ENCODE data around the gene ENTHD1.
"Not testable (repeated sequence)": the region's sequence is repeated elsewhere in the genome, so short reads cannot be mapped to it uniquely, and the experiment has no call there.

The ENTHD1 gene

DNA sequence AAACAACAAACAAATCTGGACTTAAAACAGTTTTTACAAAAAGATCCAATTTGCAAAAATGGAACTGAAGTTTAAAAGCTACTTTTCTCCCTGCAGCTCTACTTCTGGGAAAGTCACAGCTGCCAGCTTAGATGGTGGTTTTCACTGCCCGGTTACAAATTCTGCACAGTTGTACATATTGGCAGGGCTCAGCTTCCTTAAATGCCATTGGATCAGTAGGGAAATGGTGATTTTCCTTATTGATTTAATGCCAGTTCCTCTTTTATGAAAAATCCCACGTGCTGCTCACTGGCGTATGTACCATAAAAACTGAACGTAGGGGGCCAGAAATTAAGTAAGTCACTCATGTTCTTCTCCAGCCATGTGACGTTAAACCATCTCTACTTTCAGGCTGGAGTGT, 30.1 kb upstream of the ENTHD1 start:
- no peak for DNase-seq

DNA sequence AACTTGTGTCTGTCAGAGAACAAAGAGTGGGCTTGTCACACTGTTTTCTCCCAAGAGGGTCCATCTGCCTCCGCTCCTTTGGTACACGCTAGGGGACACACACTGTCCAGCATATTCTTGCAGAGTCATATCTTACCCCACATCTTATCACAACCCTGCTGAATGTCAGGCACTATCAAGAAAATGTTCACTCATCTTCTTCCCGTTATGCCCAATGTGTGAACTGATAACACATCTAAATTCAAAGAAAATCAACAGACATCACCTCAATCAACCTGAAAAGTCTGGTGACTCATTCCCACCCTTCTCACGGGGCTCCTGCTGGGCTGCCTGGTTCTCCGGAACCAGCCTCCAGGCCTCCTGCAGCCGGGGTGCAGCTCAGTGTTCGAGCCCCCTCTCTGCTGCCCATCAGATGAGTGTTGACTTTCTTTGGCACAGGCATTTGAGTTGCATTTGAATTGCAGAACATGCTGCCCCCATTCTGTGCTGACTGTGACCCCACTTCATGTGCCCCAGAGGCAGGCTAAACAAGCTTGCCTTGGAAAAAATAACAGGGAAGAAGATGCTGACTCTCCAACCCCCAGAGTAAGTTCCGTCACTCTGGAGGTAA, 26.7 kb upstream of the ENTHD1 start:
- peak; percentile 61 to 69 for DNase-seq

DNA sequence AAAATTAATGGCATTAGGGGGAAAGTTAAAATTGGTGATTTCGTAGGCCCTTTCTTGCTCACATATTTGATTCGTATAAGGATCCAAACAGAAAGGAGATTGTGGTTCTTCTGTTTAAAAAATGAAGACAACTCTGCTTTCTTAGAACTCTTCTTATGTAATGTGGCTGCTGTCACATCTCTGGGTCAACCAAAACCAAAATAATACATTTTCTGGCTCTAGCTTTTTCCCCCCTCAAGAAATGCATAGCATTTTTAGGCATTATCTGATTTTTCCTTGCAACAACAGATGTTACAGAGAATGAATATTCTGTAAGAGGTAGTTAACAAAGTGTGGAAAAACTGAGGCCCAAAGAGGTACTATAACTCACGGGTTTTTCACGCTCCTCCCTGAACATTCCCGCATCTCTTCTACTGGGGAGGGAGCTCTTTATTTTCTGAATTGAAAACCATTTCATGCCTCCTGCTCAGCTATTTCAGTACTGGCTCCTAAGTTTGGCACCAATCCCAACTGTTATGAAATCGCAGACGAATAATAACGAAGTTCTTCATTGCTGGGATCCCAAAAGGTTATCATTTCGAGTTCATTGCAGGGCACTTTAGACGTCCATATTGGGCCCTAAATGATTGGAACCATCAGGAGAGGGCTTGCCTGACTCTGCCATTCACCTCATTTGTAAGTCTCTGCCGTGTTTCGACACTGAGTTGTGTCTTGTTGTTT, 24.4 kb upstream of the ENTHD1 start:
- DNase-seq = no peak

DNA sequence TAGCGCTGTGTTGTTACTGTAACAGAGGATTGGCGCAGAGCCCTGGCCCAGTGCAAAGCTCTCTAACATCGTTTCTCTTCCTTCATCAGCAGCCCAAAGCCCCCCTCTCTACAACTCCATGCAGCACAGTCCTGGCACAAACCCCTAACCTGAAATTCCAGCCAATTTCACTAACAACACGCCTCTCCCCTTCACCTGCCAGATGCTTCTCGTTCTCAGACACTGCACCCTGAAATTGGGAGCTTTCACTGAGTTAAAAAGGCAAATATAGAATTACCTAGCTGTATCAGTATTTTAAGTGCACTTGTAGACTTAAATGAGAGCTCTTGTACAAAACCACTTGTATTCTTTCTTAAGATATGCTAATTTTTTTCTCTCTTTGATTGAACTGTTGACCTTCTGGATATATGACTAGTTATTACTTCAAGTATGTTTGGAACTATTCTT, 23.7 kb upstream of the ENTHD1 start:
- no peak for DNase-seq

DNA sequence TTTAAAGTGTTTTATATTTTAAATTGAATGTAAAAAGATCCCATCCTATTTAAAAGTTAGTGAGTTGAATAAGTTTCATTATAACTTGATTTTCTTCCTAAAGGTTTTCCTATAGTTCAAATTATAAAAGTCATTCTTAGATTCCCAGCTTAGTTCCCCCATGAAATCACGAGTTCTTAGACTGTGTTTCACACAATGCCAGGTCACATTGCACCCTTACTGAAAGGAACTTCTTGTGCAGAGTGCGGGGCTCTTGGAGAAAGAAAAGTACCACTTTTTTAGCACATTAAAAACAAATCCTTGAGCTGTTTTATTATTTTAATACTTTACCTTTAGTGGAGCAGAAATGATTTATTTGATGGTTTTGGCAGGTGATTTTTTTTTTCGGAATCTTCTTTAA, 22.9 kb upstream of the ENTHD1 start:
- DNase-seq = no peak

DNA sequence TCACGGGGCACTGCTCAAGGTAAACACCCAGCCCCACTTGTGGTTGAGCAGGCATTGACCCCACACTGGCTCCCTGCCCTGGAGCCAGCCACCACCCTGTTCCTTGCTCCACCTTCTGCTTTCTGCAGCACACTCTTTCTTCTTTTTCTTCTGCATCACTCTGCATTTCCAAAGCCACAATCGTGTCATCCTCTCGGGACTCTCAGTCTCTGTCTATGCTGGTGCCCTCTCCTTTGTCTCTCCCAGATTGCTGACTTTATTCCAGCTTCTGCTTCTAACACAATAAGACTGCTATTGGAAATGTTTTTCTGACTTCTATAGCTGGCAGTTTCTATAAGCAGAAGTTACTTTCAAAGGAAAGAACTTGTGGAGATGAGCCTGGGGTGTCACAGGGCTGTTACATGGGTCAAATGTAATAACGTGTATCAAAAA, 21.8 kb upstream of the ENTHD1 start:
- DNase-seq = no peak

DNA sequence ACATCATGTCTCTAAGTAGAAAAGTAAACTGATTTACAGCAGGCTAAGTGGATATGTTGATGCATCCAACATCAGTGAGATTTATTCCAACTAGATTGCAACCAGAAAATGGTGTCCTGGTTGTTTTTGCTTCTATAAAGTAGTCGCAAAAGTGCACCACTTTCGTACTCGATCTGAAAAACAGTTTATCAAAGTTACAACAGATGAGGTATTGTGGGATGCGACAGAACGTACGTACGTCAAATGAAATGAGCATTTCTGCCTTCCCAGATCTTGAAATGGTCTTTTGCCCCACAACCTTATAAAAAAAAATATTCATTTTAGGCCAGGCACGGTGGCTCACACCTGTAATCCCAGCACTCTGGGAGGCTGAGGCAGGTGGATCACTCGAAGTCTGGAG, 21.0 kb upstream of the ENTHD1 start:
- DNase-seq = no peak

DNA sequence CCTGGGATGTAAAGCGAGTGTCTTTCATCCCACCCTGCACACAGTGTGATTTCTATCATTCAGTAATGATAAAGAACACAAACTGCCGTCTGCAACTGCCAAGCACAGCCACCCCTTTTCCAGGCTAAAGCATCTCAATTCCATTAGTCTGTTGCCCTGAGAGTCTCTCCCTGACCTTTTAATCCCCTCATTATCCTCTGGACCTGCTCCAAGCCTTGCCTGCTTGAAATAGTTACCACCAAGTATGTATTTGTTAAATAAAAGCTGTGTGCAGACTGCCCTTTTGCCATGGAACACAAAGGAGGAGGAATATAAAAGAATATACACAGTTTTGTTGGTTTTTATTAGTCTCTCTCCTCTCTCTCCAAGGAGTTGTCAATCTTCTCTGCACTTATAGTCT, 20.3 kb upstream of the ENTHD1 start:
- no peak for DNase-seq

DNA sequence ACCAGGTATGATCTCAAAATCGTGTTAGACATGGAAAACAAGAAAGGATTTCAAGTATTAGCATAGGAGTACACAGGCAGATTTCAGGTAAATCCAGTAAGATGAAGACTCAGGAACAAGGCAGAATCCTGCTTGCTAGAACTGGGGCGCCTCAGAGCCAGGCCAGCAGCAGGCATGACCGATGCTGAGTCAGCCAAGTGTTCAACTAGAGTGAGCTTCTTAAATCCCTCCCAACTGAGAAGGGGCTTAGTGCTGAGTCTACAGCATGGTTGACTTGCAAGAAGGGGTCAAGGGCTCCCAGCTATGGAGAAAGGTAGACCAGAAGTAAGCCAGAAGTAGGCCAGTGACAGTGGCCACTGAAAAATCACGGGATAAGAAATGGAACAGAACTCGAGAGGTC, 19.8 kb upstream of the ENTHD1 start:
- DNase-seq = no peak

DNA sequence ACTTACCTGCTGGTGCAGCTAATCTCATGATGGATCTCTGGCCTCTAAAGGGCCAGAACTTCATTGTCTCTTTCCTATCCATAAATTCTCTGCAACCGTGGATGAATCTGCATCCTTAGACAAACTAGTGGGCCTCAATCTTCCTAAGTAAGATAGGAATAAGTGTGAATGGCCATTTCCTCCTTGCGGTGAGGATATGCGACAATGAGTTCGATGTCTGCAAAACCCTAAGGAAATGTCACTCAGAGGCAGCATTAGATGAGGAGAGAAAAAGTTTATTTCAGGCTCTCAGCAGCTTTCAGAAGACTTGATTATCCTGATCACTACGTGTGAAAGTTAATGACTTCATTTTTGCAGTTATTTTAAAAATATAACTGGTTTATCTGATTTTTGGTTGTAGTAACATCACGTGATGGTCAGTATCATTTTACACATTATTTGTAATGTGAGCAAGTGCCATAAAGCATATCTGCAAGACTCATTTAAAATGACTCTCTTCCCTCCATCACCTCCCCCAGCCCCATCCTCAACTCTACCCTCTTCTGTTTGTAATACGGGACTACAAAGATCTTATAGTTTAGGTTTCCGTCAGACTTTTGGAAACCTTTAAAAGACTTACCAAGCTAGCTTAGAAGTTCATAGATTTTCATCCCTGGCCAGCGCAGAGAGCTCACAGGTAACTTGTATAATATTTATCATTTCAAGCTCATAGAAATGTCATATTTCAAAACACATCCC, 17.5 kb upstream of the ENTHD1 start:
- DNase-seq = no peak

DNA sequence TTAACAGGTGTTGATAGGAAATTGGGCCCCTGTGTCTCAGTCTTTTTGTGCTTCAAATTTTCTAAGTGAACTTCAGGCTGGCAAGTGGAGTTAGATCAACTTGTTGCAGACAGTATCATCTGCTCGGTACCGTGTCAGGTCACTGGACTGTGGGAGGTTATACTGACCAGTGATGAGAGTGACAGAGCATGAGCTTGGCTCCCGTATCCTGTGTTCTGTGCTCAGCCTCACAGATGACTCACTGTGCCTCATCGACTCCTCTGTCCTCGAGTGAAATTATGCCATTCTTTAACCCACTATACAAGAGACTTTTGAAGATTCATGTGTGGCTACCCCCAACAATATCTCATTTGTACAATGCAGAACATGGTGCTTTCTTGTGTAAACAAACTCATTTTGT, 15.2 kb upstream of the ENTHD1 start:
- peak in 1 of 2 experiments; percentile 26 for DNase-seq

DNA sequence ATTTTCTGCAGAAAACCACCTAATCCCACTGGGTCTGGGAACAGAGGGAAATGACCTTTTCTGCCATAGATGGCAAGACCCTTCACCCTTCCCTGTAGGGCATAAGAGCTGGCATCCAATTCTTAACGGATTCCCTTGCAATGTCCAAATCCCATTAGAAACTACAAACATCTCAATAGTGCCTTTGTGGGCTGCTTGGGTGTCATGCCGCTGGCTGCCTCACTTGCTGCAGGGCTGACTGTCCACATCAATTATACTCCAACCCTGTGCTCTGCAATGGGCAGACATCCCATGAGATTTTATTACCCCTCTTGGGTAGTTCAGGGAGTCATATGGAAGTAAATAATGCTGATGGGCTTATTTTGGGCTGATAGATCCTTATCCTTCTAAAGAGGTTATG, 14.6 kb upstream of the ENTHD1 start:
- no peak for DNase-seq

DNA sequence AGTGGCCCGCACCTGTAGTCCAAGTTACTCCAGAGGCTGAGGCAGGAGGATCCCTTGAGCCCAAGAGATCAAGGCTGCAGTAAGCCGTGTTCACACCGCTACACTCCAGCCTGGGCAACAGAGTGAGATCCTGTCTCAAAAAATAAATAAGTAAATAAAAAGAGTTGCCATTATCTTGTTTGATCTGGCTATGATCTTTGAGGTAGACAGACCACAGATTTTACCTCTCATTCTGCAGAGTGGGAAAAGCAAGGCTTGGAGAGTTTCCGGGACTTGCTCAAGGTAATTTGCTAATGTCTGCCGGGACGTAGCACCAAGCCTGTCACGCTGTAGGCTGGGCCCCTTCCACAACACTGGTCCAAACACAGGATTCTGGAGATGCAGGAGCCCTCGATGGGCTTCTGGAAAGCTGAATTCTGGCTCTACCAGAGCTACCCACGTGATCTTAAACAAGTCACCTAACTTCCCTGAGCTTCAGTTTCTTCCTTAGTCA, 14.1 kb upstream of the ENTHD1 start:
- DNase-seq = no peak

DNA sequence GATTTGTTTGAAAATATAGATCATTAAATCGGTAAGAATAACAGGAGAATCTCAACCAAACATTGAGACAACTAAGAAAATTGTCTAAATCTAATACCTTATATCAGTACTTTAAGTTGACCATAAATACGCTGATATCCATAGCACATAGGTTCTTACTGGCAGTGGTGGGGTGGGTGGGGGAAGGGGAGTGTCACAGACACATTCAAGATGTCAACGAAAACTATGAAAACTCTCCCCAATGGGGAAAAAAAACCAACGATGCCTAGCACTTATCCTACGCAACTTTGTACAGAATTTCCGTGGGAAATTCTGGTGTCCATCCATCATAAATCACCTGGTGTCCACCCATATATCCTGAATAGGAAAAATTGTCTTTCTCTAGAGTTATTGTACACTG, 13.5 kb upstream of the ENTHD1 start:
- DNase-seq = peak in 1 of 2 experiments; percentile 24

DNA sequence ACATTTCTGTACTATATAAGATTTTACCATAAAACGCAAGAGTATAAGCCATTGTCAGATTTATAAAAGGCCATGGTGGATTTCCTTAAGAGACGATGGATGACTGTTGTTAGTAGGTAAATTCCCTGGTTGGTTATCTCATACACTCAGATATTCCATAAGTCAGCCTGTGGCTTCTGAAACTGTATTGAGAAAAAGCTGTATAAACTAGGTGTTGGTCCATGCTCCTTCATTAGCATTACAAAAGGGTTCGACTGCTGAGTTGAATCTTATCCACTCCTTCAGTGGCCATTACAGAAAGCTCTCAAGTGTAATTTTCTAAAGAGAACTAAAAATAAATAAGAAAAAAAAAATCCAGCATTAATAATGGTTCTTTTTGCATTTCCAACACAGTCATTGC, 12.6 kb upstream of the ENTHD1 start:
- no peak for DNase-seq

DNA sequence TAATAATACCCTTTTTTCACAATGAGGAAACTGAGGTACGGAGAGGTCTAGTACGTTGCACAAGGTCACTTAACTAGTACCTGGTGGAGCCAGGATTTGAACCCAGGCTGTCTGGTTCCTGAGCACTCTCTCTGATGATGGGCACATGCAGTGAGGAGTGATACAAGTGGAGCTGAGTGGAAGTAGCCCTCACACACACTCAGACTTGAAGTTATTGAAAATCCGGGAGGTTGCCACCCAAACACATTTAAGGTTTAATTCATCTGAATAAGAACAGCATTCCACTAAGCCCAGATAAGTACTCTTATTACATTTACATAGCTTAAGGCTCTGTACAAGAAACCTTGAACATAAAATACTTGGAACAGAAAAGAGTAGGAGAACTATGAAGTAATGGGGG, 12.1 kb upstream of the ENTHD1 start:
- DNase-seq = no peak

DNA sequence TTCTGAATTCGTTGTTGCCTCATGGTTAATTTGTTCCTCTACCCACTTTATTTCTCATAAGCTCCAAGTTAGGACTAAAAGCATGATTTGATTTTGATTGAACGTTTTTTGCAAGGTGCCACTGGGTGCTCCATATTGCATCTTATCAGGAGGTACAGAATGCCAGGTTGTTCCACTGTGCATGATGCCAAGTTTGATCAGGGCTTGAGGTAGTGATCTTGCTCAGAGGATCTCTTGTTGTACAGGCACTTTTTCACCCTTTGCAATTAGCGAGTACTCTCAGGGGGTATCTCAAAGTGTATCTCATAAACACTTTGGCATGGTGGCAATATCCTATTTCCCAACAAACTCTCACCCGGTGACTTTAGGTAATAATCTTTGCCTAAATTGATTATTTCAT, 11.3 kb upstream of the ENTHD1 start:
- DNase-seq = no peak

DNA sequence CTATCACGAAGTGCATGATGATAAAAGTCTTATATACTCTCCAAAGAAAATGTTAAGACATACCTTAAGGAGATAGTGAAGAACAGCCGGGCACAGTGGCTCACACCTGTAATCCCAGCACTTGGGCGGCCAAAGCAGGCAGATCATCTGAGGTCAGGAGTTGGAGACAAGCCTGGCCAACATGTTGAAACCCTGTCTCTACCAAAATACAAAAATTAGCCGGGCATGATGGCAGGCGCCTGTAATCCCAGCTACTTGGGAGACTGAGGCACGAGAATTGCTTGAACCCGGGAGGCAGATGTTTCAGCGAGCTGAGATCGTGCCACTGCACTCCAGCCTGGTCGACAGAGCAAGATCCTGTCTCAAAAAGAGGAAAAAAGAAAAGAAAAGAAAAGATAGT, 10.5 kb upstream of the ENTHD1 start:
- DNase-seq = not testable (repeated sequence)

DNA sequence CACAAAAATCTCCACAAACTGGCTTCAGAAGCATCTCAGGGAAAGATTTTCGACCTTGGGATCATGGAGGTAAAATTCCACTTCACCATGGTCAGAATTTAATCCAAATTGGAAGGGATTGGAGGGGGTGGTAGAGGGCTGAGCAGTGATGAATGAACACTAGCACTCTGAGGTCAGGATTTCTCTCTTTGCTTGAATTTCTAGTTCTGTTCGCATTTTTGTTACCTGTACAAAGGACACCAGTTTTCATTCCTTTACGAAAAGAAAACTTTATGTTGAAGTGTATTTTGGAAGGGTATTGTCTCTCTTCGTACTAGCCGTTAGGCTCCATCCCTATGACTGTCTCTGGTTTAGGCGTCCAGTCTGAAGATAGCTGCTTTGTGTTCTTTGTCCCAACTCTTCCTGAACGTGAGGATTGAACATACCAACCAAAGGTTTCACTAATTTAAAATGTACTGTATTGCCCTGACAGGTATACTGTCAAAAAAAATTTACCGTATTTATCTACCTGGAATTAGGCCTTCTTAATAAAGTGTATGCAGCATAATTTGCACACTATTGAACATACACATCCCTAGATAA, 8.1 kb upstream of the ENTHD1 start:
- no peak for DNase-seq

DNA sequence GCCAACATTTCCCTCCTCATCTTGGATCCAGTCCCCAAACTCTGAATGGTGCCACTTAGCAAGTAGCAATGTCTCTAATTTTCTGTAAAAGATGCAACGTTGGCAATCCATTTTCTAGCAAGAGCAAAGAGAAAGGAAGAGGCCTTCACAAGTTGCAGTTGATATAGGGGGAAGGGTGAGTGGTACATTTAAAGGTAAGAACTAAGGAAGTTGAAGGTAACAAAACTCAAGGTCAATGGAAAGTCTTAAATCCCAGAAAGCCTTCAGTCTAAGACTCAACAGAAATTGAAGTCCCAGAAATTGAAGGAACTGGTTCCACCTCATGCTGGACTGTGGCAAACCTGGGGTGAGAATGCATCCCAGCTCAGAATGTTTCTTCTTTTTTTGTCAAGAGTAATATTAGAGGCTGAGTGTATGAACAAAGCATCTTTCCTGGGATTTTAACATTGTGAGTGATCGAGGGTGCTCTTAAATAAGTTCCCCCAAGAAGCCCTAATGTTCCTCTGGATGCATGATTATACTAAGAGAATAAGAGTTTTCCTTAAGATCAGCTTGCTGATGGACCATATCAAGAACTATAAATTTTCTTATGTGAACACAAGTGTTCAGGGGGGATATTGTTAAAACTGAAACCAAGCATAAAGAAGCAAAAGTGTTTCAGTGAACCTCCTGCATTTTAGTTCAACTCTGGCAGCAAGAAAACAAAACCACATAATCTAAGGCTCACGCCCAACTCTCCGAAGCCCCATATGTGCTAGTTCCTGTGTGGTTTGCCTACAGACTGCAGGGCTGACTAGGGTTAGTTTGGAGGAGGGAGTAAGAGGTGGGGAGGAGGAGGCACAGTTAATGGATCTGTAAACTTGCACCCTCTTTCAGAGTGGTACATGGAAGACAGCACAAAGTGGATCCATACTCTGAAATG, 7.0 kb upstream of the ENTHD1 start, which contains the start of gene GRAP2:
TSS of gene GRAP2 (plus strand) at position 779 of the 922 bp plus-strand sequence. CDS start 46,023 bp downstream, outside the sequence.
- DNase-seq = peak; percentile 51 to 54

DNA sequence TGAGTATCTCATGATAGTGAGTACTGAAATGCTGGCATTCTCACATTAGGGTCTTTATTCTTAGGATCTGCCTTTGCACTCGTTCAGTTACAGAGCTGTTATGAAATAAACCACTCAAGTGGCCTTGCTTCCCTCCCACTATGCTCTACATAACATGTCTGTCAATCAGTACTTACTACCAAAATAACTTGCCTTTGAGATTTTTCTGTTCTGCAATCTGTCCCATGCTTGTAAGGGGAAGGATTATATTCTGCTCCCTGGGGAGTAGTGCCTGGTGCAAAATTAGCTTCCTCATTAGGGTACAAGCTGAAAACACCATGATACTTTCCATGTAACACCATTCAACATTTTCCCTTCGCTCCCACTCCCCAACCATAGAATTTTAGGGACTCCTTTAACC, 5.4 kb upstream of the ENTHD1 start:
- DNase-seq = no peak

DNA sequence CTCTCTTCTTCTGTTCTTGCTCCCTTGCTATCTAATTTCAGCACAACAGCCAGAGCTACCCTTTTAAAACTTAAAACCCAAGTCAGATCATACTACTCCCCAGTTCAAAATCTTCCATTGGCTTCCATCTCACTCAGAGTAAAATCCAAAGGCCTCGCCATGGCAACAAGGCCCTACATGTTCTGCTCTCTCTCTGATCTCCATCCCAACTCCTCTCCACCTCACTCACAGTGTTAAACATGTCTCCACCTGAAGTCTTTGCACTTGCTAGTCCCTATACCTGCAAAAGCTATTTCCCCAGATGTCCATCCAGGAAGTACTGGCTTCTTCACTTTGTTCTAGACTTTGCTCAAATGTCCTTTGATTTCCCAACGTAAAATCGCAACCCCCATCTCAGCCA, 4.3 kb upstream of the ENTHD1 start:
- no peak for DNase-seq

Measured in activated CD4-positive, alpha-beta T cell treated with anti-CD3 and anti-CD28 coated beads, Interleukin-2, amount 50 U/mL, for 4 hours (primary cell).